GM18870 (cell line): ENCODE results near the gene MAP3K7.
"Not testable (repeated sequence)": the region's sequence is repeated elsewhere in the genome, so short reads cannot be mapped to it uniquely, and the experiment has no call there.

Experiments used
- ATAC-seq: cut with Tn5 transposase; IDR thresholded peaks from one replicate; pipeline ENCODE4 v1.9.1; 2021; ENCODE audit warnings: moderate library complexity; ENCODE audit not compliant: unreplicated experiment

MAP3K7 gene

DNA sequence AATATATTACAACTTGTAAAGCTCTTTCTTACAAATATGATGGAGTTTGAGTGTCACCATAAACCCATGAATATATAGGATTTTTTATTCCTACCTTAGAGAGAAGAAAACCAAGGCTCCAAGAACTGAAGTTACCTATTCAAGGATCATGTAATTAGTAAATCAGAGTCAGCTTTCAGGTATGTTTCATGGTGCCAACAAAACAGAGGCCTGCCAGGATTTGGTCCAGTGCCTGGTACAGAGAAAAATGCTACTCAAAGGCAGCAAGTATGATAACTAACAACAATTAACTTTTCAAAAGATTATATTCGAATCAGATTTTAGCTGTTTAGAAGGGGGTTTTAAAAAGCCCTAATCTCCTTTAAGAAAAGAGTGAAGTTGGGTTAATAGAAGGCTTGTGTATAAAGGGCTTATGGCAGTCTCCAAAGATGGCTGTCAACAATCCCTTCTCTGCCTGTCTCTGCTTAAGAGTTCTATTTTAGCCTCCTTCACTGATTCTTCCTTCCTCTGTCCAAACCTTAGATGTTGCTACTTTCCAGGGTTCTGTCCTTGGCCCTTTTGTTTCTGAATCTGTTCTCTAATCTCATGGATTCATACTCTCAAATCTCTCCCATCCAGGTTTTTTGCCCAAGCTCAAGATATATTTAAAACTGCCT is 7.8 kb downstream of the MAP3K7 start:
- ATAC-seq: no peak

DNA sequence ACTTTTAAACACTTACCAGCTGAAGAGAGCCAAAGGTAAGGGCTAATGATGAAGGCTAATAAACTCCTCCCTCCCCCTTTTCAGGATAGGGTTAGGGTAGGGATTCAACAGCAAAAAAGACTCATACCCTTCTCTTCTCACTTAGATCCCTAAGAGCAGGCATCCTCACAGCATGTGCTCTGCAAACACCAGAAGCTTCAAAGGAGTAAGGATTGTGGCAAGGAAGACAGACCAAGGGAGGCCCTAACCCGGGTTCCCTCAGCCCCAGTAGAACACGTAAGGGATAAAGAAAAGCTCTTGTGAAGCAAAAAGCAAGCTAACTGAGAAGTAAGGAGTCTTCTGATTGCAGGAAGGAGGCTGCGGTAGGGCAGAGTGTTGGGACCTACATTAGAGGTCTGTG is 11.6 kb downstream of the MAP3K7 start:
- no peak for ATAC-seq

DNA sequence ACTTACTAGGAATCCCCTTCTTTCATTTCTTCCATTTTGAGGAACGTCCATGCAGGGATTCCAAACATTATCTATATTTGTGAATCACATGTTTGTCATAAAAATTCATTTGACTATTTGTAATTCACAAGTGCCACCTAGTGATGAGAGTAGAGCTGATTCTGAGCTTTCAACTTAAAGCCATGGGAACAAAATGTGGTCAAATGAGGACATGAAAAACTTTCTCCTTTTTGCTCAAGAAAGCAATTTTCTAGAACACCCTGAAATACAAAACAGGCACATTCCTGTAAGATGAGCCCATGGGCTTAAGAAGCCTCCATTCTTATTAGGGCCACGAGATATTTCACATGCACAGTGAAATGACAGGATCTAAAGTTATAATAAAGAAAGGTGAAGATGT is 12.3 kb downstream of the MAP3K7 start:
- ATAC-seq: no peak

DNA sequence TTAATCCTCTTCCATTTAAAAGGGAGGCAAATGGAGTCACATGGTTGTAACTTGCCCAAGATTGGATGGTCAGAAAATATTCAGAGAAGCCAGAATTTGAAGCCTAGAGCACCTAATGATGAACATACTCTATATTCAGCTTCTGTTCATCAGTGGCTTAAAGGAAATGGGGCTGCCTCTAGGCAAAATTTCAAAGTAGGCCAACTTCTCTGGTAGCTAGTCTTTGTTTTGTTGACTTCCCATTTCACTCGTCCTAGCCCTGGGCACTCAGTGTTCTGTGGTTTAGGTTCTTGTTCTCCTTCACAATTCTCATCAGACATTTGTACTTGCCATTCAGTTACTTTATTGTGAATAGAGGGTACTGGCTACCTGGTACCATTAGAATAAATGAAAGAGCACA is 13.2 kb downstream of the MAP3K7 start:
- no peak for ATAC-seq

DNA sequence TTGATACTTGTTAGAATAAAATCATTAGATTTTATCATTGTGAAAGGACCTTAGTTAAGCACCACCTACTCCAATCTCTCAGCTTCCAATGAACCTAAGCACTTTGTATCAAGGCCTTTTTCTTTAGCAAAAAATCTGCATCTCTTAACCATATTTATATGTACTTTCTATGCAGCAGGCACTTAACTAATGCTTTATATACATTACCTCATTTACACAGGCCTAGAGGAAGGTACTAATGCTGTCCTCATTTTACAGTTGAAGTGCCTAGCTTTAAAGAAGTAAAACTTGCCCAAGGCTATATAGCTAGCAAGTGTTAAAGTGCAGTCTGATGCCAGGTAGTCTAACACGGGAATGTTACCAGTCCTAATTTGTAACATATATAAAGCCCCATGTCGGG is 14.0 kb downstream of the MAP3K7 start:
- no peak for ATAC-seq

DNA sequence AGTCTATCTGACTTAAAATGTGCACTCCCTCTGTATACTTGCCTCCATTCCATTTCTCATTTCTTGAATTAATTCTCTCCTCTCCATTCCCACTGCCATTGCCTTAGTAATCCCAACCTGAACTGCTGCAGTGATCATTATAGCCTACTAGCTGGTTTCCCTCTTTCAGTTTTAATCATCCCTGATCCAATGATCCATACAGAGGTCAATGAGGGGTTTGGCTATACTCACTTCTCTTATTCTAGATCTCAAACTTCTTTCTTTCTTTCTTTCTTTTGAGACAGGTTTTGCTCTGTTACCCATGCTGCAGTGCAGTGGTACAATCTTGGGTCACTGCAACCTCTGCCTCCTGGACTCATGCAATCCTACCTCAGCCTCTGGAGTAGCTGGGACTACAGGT is 17.6 kb downstream of the MAP3K7 start:
- no peak for ATAC-seq

DNA sequence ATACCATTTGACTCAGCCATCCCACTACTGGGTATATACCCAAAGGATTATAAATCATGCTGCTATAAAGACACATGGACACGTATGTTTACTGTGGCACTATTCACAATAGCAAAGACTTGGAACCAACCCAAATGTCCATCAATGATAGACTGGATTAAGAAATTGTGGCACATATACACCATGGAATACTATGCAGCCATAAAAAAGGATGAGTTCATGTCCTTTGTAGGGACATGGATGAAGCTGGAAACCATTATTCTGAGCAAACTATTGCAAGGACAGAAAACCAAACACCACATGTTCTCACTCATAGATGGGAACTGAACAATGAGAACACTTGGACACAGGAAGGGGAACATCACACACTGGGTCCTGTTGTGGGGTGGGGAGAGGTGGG is 19.2 kb downstream of the MAP3K7 start:
- ATAC-seq: not testable (repeated sequence)

DNA sequence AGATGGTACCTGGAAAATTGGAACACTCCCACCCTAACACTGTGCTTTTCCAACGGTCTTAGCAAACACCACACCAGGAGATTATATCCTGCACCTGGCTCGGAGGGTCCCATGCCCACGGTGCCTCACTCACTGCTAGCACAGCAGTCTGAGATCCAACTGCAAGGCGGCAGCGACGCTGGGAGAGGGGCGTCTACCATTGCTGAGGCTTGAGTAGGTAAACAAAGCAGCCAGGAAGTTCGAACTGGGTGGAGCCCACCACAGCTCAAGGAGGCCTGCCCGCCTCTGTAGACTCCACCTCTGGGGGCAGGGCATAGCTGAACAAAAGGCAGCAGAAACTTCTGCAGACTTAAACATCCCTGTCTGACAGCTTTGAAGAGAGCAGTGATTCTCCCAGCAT is 24.5 kb downstream of the MAP3K7 start:
- not testable (repeated sequence) for ATAC-seq

DNA sequence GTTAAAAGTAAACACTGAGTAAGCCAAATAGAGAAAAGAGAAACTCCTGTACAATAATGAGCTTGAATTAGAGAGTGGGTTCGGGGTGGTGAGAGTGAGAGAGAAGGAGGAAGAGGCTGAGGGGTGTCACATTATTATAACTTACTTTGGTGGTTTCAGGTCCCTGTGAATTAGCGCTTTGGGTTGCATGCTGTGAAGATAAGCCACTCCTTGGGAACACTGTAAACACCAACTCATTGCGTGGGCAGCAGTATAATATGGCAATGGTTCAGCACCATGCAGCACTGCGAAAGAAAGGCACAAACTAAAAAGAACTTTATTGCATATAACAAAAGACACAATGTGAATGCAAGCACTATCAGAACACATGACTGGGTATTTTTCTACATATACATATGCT is 26.9 kb downstream of the MAP3K7 start:
- no peak for ATAC-seq

DNA sequence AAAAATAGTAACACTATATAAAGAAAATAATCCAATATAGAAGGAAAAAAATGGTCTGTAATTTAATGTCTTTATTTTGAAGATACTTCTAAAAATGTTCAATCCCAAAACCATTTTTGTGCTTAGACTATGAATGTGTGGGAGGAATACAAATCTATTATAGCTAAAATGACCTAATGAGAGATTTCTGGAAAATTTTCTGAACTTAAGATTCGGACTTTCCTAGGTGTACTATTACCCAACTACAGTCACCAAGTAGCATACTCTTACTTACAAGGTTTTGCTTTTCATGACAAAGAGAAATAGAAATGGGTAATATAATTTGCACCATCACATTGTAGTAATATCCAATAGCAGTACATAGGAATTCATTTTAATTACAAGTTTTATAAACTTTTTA is 29.9 kb downstream of the MAP3K7 start:
- ATAC-seq: no peak

DNA sequence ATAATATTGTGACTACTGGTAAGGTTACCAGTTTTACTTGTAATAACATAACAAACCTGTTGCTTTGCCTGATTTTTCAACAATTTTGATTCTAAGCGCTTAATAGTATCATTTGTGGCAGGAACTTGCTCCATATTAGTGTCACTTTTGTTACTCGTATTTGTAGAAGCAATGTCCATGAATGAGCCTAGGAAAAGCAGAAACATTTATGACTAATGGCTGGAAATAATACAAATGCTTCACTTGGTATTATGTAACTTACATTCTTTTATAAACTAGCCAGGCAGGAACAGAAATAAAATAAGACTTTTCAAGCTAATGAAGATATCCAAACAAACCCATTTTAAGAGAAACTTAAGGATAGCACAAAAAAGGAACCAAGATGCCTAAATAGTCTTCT is 38.9 kb downstream of the MAP3K7 start:
- ATAC-seq: no peak

DNA sequence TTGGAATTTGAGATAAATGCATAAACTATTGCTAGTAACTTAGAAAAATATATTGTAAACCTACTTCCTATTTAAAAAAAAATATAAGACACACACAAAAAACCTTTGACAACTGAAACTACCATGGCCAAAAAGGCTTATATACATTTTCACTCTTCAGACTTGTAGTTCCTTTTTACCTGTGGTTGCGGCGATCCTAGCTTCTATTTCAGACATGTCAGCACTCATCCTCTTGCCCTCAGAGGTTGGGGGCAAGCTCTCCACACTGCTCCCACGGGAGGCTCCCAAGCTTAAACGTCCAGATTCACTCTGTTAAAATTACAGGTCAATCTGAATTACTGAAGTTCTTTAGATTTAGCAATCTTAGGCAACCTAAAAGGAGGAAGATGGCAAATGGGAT is 39.8 kb downstream of the MAP3K7 start:
- ATAC-seq: no peak

DNA sequence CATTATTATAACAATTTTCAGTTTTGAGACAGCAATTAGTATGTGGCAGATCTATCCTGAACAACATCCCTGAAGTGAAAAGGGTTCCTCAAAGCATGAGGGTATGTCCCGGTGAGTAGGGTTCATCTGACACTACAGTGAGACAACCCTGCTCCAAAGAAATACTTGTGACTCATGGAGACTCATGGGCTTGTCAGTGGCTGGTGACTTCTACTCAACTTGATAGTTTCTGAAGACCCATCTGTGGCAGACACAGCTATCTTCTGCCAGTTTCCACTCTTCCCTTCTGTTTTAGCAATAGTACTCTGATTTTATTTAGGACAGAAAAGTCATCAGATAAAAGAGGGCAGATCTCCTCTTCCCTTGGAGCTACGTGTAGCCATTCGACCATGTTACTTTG is 41.4 kb downstream of the MAP3K7 start:
- ATAC-seq: no peak

DNA sequence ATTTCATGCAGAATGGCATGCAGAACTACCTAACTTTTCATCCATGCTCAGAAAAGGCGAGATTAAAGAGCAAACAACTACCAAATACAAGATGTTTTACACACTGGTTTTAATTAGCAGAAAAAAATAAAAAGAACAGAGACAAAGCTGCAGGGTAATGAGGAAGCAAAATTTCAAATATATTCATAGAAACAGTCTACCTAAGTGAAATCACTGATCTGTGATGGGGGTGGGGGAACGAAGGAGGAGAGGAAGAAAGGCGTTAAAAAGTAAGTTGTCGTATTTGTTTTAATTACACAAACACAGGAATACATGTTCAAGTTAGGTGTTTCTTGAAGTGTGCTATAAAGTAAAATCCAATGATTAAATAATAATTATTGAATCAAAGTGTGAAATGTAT is 42.1 kb downstream of the MAP3K7 start:
- no peak for ATAC-seq

DNA sequence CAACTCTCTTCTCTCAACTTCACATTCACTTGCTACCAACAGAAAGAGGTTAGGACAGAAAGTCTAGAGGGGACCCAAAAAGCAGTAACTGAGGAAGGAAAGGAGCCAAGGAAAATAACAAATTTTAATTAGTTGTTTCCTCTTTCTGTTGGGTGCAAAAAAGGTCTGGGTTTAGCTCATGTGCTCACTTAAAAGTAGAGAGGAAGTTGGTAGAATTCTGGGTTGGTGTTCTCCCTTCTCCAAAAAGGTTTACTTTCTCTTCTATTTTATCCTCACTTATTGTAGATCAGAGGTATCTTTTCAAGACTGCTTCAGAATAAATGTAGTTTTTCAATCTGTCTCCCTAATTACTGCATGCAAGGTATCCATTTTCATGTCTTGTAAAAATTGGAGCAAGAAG is 42.8 kb downstream of the MAP3K7 start:
- no peak for ATAC-seq

DNA sequence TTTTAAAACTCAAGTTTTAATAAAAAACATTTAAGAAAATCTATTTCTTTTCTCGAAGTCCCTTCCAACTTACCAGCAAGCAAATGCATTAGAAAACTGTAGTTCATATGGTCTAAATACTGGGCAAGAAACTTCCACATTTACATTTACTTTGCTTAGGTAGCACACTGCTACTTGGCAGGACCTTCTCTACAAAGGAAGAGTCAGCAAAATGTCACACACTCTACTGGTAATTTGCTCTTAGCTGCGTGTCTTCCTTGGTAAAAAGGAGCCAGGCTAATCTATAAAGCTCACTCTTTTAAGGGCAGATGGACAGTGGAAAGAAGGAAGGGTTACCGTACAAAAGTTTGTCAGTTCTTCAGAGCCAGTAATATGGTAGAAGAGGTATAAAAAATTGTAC is 45.7 kb downstream of the MAP3K7 start:
- ATAC-seq: no peak

DNA sequence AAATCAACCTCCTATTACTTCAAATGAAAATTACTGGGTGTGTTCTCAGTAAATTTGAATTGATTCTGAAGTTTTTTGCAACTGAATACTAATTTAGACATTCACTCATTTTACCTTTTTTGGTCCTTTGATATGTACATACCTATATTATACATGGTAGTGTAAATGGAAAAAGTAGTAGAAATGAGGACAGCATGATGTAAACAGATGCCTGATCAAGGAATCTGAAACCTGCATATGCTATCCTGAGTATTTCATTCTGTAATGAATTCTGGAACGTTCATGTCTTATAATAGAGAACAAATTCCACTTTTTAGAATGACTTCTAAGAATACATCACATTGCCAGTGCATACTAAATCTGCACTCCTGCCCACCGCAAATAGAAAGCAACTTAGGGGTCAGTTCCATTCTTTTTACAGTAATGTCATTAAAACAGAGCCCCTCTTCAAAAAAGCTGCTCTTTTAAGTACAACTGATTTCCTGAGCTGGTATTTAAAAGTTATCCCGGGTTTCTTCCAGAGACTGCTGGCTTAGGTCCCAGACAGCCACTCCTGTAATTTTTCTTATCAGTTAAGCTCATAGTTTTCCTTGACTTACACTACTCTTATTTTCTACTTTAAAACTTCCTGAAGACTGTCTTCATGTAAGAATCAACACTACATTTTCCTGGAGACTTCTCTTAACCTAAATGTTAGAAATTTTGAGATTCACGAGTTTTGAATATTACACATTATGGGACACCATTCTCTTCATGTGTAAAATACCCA is 48.4 kb downstream of the MAP3K7 start:
- ATAC-seq: no peak

DNA sequence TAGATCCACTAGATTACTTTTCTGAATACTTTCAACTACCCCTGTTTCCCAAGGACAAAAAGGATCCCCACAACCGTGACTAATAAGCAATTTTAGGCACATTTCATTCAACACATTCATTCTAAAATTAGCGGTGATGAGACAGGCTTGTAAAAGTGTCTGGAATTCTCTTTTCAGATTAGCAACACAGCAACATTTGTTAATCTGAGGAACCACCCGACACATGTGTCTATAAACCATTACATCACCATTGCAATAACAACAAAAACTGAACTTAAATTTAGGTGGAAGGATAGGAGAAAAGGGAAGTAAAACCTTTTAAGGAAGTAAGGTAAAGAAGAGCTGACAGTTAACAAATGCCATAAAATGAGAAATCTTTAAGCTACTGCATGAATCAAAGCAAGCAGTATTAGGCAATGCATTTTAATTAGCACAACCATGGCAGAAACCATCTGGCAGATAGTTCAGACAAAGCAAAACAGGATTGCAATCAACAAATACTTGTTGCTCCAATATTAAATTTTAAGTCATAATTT is 49.1 kb downstream of the MAP3K7 start:
- peak; percentile 72 for ATAC-seq

DNA sequence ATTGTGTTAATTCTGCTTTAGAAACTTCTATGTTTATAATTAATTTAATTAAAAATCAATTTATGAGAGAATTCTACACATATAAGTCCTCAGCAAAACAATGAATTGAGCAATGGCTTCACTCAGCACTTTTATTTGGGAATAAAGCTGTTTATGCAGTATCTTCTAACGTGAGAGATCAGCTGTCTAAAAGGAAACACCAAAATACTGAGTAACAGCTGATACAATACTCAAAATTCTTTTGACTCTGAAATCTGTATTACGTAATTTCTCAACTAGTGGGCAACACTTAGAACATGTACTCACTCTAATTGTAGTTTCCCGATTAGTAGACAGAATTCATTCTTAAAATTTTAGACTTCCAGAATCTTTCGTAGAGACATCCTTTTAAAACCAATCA is 49.8 kb downstream of the MAP3K7 start:
- no peak for ATAC-seq

DNA sequence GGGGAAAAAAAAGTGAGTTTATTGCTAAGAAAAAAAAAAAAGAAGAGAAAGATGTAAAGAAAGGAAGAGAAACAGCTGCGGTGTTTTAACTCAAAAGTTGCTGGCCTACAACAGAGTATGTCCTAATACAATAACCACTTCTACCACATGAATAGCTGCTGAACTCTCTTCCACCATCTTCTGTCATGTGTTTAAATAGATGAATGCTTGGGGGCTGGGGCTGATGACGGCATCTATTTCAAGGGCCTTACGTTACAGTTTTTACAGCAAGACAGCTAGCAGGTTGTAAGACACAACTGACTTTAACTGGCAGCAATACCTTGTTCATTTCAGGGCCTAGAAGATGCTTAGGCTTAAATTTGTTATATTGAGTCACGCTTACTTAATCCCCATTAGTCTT is 50.4 kb downstream of the MAP3K7 start:
- no peak for ATAC-seq

DNA sequence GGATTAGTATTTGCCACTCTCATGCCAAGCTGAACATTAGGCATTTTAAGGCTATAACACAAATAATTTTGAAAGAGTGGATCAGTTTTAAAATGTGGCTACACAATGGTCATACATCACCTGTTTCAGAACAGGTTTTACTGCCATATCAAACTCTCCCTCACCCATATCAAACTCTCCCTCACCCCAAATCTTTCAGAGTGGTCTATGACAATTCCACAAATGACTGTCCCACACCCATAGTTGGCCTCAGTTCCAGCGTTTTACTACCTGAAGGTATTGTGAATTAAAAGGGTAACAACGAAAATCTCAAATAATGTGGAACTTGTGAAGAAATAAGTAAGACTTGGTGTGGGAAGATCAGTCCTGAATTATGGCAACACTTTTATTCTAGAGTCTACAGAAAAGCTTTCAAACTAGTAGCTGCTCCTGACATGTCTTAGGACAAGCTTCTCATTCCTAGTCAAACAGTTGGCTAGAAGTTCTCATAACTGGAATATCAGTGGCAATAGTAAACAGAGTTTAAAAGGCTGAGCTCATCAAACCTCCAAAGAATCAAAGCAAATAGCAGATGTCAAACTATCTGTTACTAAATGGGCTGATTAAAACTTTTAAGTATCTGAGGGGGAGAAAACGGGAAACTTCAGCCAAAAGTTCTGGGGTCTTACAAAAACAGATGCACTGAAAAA is 52.4 kb downstream of the MAP3K7 start:
- no peak for ATAC-seq
